Ovary (tissue), 9 donors: ENCODE data around the gene HOXB3. TPM values are rescaled to one million over a fixed set of nuclear protein-coding genes. Genes with fewer than 3 reads are reported as not detected.

Experiments used
- DNase-seq, 5 donors: peaks; one replicate each; pipeline ENCODE4 v3.0.0-alpha.2; 2019 to 2020
- H3K27ac ChIP-seq, 2 donors: fragments of 200-600 bp; one replicate each; pipeline versions ENCODE4 v1.5.1 to v1.8.0; 2019 to 2022
- H3K27me3 ChIP-seq: fragments of 200-600 bp; one replicate; pipeline ENCODE4 v1.8.0; 2022
- H3K36me3 ChIP-seq: fragments of 200-600 bp; sonication (generic); one replicate; pipeline ENCODE4 v1.5.1; 2019
- H3K4me1 ChIP-seq: one replicate; pipeline ENCODE4 v1.8.1; 2013; ENCODE audit warnings: mild to moderate bottlenecking, moderate library complexity; ENCODE audit not compliant: insufficient read depth
- H3K4me3 ChIP-seq: fragments of 200-600 bp; sonication (generic); one replicate; pipeline ENCODE4 v1.5.1; 2017
- H3K9me3 ChIP-seq, 2 donors: fragments of 200-600 bp in 1 of 2; sonication (generic) in 1 of 2; one replicate each; pipeline versions ENCODE4 v1.5.1 to v1.8.1; 2013 to 2019; ENCODE audit warnings: mild to moderate bottlenecking in 1 of 2, moderate library complexity in 1 of 2
- EP300 ChIP-seq: sonication (generic); formaldehyde crosslinking; IDR thresholded peaks from one replicate; pipeline ENCODE4 v1.6.1; 2017; ENCODE audit warnings: antibody characterized with exemption
- POLR2A ChIP-seq: fragments of 450-650 bp; IDR thresholded peaks from one replicate; pipeline ENCODE4 v1.6.1; 2017; ENCODE audit warnings: antibody characterized with exemption, mild to moderate bottlenecking, moderate library complexity
- WGBS, 3 donors: extraction: QIAGEN DNeasy Blood & Tissue Kit in 1 of 3; methylation state at CpG; one replicate each; pipeline versions ENCODE4 v1.1.5 to v1.1.7; 2013 to 2017; 5-methylcytosine and 5-hydroxymethylcytosine counted together
- intact Hi-C, 4 donors: fragments of 100-400 bp; cut with DNase I; formaldehyde crosslinking; loops; one replicate each; pipeline versions ENCODE4 v1.11.0 to v1.15.1; 2022 to 2023
- microRNA counts: library from miRNA; unstranded; fragments of <30 nt; microRNA quantifications from one replicate; lab custom pipeline; 2016
- microRNA-seq, 3 donors: library from miRNA; unstranded; fragments of <30 nt; microRNA quantifications; one replicate each; pipeline versions ENCODE4 to v1.2.0, GENCODE V29; 2019 to 2020
- polyA plus RNA-seq, 2 donors: library from polyadenylated mRNA; stranded (reverse); fragments of 200-250 nt in 1 of 2; fragments of 350-450 nt in 1 of 2; fragmentation: Illumina TruSeq in 1 of 2; extraction: RNeasy Lipid Tissue Mini Kit (QIAGEN cat#74804) in 1 of 2; gene quantifications; one replicate each; pipeline ENCODE4 v1.2.3, GENCODE V29; 2013 to 2014
- small RNA-seq: library from RNA; depleted of rRNA; stranded (forward); fragments of <200 nt; gene quantifications from one replicate; pipeline ENCODE3, GENCODE V24; 2016
- total RNA-seq, 7 donors: library from RNA; depleted of rRNA in 2 of 7; stranded (reverse); fragments of >200 nt in 2 of 7; fragmentation: NEBNext Ultra II Directional in 3 of 7; extraction: Animal tissue kit (Norgen Biotek cat#: 25700) in 3 of 7; gene quantifications; one replicate each; pipeline versions ENCODE4 v1.1.0 to v1.2.4, GENCODE V29; 2016 to 2023
- TF ChIP-seq, protein P1 (sequence below), 3 donors: fragments of 450-650 bp in 2 of 3; fragments of 200-600 bp in 1 of 3; IDR thresholded peaks; one replicate each; pipeline versions ENCODE4 v1.5.1 to v1.8.0; 2016 to 2022; ENCODE audit warnings: antibody characterized with exemption in 3 of 3, mild to moderate bottlenecking in 1 of 3
- donor health status: DM: no; HTN: no; CAD: no; lungs with moderate emphysema.
- donor health status: DM: no; HTN: no; CAD: no.
- donor health status: Bipolar disorder and iron deficiency.
- donor health status: DM: yes; HTN: yes; CAD: no.
- donor health status: DM: no; HTN: no; CAD: no.
- donor health status: DM: yes; HTN: yes; CAD: no.

Gene HOXB3
- total and polyA plus RNA-seq, 9 donors, result 0.43 to 10.7 (median 2.7) TPM

- WGBS, 3 donors, result 63 to 82% (median 70%) methylated on average over 2 of the region's 2 CpGs
- no peak for TF ChIP-seq EP300
- TF ChIP-seq, protein P1, sequence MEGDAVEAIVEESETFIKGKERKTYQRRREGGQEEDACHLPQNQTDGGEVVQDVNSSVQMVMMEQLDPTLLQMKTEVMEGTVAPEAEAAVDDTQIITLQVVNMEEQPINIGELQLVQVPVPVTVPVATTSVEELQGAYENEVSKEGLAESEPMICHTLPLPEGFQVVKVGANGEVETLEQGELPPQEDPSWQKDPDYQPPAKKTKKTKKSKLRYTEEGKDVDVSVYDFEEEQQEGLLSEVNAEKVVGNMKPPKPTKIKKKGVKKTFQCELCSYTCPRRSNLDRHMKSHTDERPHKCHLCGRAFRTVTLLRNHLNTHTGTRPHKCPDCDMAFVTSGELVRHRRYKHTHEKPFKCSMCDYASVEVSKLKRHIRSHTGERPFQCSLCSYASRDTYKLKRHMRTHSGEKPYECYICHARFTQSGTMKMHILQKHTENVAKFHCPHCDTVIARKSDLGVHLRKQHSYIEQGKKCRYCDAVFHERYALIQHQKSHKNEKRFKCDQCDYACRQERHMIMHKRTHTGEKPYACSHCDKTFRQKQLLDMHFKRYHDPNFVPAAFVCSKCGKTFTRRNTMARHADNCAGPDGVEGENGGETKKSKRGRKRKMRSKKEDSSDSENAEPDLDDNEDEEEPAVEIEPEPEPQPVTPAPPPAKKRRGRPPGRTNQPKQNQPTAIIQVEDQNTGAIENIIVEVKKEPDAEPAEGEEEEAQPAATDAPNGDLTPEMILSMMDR (IDR thresholded peaks at IDR 0.05), result no peak
- TF ChIP-seq POLR2A, result no peak
- no peak for DNase-seq
- Histone ChIP-seq H3K9me3 (no peaks in the 10 kb centered on the region), H3K4me3 (no peak overlapping the region), H3K27ac (no peak overlapping the region), H3K36me3 (no peaks in the 10 kb centered on the region), H3K4me1 (no peaks in the 10 kb centered on the region), H3K27me3 (no peaks in the 10 kb centered on the region)
- intact Hi-C loops, result no loop called here
Measured at GRCh38 chr17:48502312-48502711, 87.7 kb downstream of the HOXB3 start.

GRCh38 chr17:48500435-48501426, 89.3 kb downstream of the HOXB3 start:
- Histone ChIP-seq H3K4me1 (no peaks in the 10 kb centered on the region), H3K9me3 (no peaks in the 10 kb centered on the region), H3K27me3 (no peaks in the 10 kb centered on the region), H3K36me3 (no peaks in the 10 kb centered on the region), H3K27ac (no peak overlapping the region), H3K4me3 (no peak overlapping the region)
- DNase-seq, result no peak
- intact Hi-C loops, result no loop called here
- TF ChIP-seq POLR2A, result no peak
- TF ChIP-seq, protein P1 (IDR thresholded peaks at IDR 0.05), result no peak
- TF ChIP-seq EP300, result no peak
- WGBS, 3 donors, result 47 to 62% (median 48%) methylated on average over 12 of the region's 12 CpGs

DNA sequence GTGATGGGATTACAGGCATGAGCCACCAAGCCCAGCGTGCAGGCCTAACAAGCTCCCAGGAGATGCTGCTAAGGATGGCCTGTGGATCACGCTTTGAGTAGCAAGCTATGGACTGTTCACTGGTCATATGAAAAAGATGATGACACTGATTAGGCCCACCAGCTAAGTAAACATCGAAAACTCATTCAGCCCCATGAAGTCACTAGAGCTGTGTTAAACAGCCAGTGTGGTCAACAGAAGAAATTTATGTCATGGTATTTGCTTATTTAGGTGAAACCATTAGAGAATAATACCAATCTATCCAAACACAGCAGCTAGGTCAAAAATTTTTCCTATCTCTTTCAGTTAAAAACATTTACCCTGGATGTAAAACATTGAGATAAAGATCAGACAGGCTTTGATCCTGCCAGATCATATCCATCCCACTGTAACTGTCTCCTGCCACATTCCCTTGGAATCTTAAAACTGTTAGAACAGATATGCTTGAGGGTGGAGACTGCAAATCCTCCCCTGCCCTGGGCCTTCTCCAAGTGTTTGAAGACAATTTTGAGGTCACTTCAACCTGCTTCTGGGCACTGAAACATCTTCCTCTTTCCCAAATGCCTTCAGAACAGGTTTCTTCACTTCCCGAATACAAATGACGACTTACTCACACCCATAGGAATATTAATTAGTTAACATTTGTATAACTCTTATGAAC, 90.2 kb downstream of the HOXB3 start:
- WGBS, 3 donors, result 75 to 91% (median 79%) methylated on average over 5 of the region's 5 CpGs
- TF ChIP-seq, protein P1 (IDR thresholded peaks at IDR 0.05), result no peak
- TF ChIP-seq EP300 (no peak), POLR2A (no peak)

GRCh38 chr17:48499248-48499647, 90.8 kb downstream of the HOXB3 start:
- no peak for DNase-seq
- no peak overlapping the region for H3K27ac ChIP-seq
- H3K9me3 ChIP-seq, result peaks cover 0 to 1% of the 10 kb centered on the region in 2 donors
- no peaks in the 10 kb centered on the region for H3K4me1 ChIP-seq
- TF ChIP-seq EP300, result no peak
- TF ChIP-seq, protein P1 (IDR thresholded peaks at IDR 0.05), result no peak
- TF ChIP-seq POLR2A, result no peak
- intact Hi-C loops, result no loop called here
- WGBS, 3 donors, result 97 to 99% (median 98%) methylated on average over 3 of the region's 3 CpGs
- H3K36me3 ChIP-seq, result no peaks in the 10 kb centered on the region
- no peak overlapping the region for H3K4me3 ChIP-seq
- no peaks in the 10 kb centered on the region for H3K27me3 ChIP-seq

More for the DNA sequence above, 90.2 kb downstream of the HOXB3 start:
- no peaks in the 10 kb centered on the region for H3K36me3 ChIP-seq
- H3K27ac ChIP-seq, result no peak overlapping the region
- no peak for DNase-seq
- no peak overlapping the region for H3K4me3 ChIP-seq
- intact Hi-C loops, result no loop called here
- H3K27me3 ChIP-seq, result no peaks in the 10 kb centered on the region
- no peaks in the 10 kb centered on the region for H3K4me1 ChIP-seq
- no peaks in the 10 kb centered on the region for H3K9me3 ChIP-seq

MicroRNAs encoded within 50 kb of the gene (microRNA counts, 767-probe panel; counts per million panel counts)
- 530 counts per million, percentile 78 among the panel's probes with 10 or more counts for microRNA hsa-miR-10a-5p (lab: Ali Mortazavi, UCI)

Small RNA genes lying within 50 kb of the gene (microRNA-seq; reads per million reads assigned to microRNA genes)
- 0 to 0.36 (median 0) reads per million in 3 donors for gene MIR196A1

Small RNA genes lying within 50 kb of the gene (small RNA-seq; reads per million reads assigned to genes)
- not detected for gene MIR196A1

Other genes starting within 250 kb of the HOXB3 start
- gene SKAP1, start 160.0 kb downstream of the HOXB3 start, total RNA-seq, result 1 to 10 TPM in 5 of 7 donors, under 1 TPM in 1, not detected in 1; 0.30 to 6.0 (median 2.4) TPM
- gene SKAP1, start 160.0 kb downstream of the HOXB3 start, polyA plus RNA-seq, result 1 to 10 TPM in 1 of 2 donors, under 1 TPM in 1; 0.70 to 4.8 TPM
- not detected for gene HOXB1, start 59.2 kb downstream of the HOXB3 start, total RNA-seq
- gene HOXB1, start 59.2 kb downstream of the HOXB3 start, polyA plus RNA-seq, result not detected
- 10 to 100 TPM in 1 of 7 donors, 1 to 10 TPM in 6; 1.5 to 24.5 (median 7.0) TPM for gene HOXB2, start 45.1 kb downstream of the HOXB3 start, total RNA-seq
- gene HOXB2, start 45.1 kb downstream of the HOXB3 start, polyA plus RNA-seq, result 1 to 10 TPM; 1.2 to 9.1 TPM
- 1 to 10 TPM in 3 of 7 donors, under 1 TPM in 4; 0.18 to 3.4 (median 0.87) TPM for gene HOXB4, start 11.9 kb downstream of the HOXB3 start, total RNA-seq
- 1 to 10 TPM in 1 of 2 donors, under 1 TPM in 1; 0.13 to 1.3 TPM for gene HOXB4, start 11.9 kb downstream of the HOXB3 start, polyA plus RNA-seq
- gene HOXB5, start 3.5 kb upstream of the HOXB3 start, total RNA-seq, result 1 to 10 TPM in 2 of 7 donors, under 1 TPM in 4, not detected in 1; 0.20 to 2.8 (median 0.66) TPM
- gene HOXB5, start 3.5 kb upstream of the HOXB3 start, polyA plus RNA-seq, result under 1 TPM; 0.04 to 0.53 TPM
- 10 to 100 TPM in 1 of 7 donors, 1 to 10 TPM in 4, under 1 TPM in 2; 0.25 to 10.3 (median 1.7) TPM for gene HOXB6, start 14.7 kb upstream of the HOXB3 start, total RNA-seq
- gene HOXB6, start 14.7 kb upstream of the HOXB3 start, polyA plus RNA-seq, result under 1 TPM; 0.25 to 0.73 TPM
- gene HOXB7, start 20.8 kb upstream of the HOXB3 start, total RNA-seq, result 1 to 10 TPM in 4 of 7 donors, under 1 TPM in 3; 0.23 to 2.9 (median 1.3) TPM
- gene HOXB7, start 20.8 kb upstream of the HOXB3 start, polyA plus RNA-seq, result 1 to 10 TPM in 1 of 2 donors, under 1 TPM in 1; 0.48 to 6.9 TPM
- gene HOXB8, start 25.1 kb upstream of the HOXB3 start, total RNA-seq, result 1 to 10 TPM in 2 of 7 donors, under 1 TPM in 2, not detected in 3; 0.17 to 2.5 (median 0.97) TPM
- under 1 TPM in 1 of 2 donors, not detected in 1; 0.28 TPM for gene HOXB8, start 25.1 kb upstream of the HOXB3 start, polyA plus RNA-seq
- gene HOXB9, start 36.1 kb upstream of the HOXB3 start, total RNA-seq, result under 1 TPM in 4 of 7 donors, not detected in 3; 0.10 to 0.36 (median 0.12) TPM
- gene HOXB9, start 36.1 kb upstream of the HOXB3 start, polyA plus RNA-seq, result under 1 TPM in 1 of 2 donors, not detected in 1; 0.27 TPM
- gene PRAC1, start 132.3 kb upstream of the HOXB3 start, total RNA-seq, result not detected
- gene PRAC1, start 132.3 kb upstream of the HOXB3 start, polyA plus RNA-seq, result not detected
- gene PRAC2, start 132.9 kb upstream of the HOXB3 start, total RNA-seq, result not detected
- not detected for gene PRAC2, start 132.9 kb upstream of the HOXB3 start, polyA plus RNA-seq
- under 1 TPM in 1 of 7 donors, not detected in 6; 0.38 TPM for gene HOXB13, start 138.5 kb upstream of the HOXB3 start, total RNA-seq
- gene HOXB13, start 138.5 kb upstream of the HOXB3 start, polyA plus RNA-seq, result not detected
- 1 to 10 TPM in 1 of 7 donors, under 1 TPM in 3, not detected in 3; 0.17 to 3.8 (median 0.52) TPM for gene TTLL6, start 227.0 kb upstream of the HOXB3 start, total RNA-seq
- gene TTLL6, start 227.0 kb upstream of the HOXB3 start, polyA plus RNA-seq, result under 1 TPM; 0.06 to 0.47 TPM
- 100 to 1,000 TPM in 6 of 7 donors, 10 to 100 TPM in 1; 72.1 to 180 (median 159) TPM for gene CALCOCO2, start 240.8 kb upstream of the HOXB3 start, total RNA-seq
- gene CALCOCO2, start 240.8 kb upstream of the HOXB3 start, polyA plus RNA-seq, result 100 to 1,000 TPM in 1 of 2 donors, 10 to 100 TPM in 1; 75.4 to 239 TPM